Stimulated activated CD4-positive, alpha-beta T cell treated with anti-CD3 and anti-CD28 coated beads, Interleukin-1b, Interleukin-23, amount 100 ng/mL, for 1 hour (primary cell): Measurements from ENCODE around the gene CERKL.

Experiments used
- DNase-seq, 2 donors: peaks; one replicate each; pipeline ENCODE4 v3.0.0-alpha.2; 2020; ENCODE audit warnings: low read depth in 2 of 2

The CERKL gene

DNA sequence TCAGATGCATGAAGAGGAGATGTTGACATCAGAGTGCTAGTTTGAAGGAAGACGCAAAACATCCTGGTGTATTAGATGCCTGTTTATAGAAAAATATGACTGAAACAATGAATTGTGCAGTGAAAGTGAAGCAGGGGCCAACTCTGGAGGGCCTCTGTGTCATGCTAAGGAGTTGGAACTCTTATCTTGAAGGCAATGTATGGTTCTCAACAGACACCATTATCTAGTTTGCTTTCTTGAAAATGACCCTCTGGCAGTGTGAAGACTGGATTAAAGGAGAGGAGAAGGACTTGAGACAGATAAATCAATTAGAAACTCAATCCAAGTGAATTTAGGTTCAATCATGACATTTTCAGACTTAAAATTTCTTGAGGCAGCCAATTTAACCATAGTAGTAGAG, 136.7 kb downstream of the CERKL start:
- no peak for DNase-seq

GRCh38 chr2:181517685-181518301, 139.1 kb downstream of the CERKL start:
- DNase-seq, result no peak

GRCh38 chr2:181516992-181517391, 139.9 kb downstream of the CERKL start:
- DNase-seq, result no peak

DNA sequence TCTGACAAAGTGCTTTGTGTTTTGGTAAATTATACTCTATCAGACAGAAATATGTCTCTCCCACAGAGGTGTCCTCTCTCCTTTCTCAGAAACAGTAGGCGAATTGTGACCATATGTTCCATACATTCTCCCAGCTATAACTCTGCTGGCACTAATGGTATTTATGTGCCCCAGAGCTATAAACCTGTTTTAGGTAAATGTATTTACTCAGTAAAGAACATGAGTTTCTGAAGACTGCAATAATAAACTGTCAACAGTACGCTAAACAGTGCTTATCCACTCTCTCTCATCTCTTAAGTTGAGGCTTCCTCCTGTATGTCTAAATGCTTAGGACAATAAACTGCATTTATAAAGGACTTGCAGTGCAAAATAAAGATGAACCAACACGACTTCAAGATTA, 141.2 kb downstream of the CERKL start:
- DNase-seq, result no peak

- no peak for DNase-seq
Observed at GRCh38 chr2:181500201-181500600, 156.7 kb downstream of the CERKL start.

GRCh38 chr2:181499231-181499630, 157.7 kb downstream of the CERKL start:
- DNase-seq, result no peak
